ENCODE results near the gene TAMM41.
"Not testable (repeated sequence)": the region's sequence is repeated elsewhere in the genome, so short reads cannot be mapped to it uniquely, and the experiment has no call there.

Gene TAMM41

DNA sequence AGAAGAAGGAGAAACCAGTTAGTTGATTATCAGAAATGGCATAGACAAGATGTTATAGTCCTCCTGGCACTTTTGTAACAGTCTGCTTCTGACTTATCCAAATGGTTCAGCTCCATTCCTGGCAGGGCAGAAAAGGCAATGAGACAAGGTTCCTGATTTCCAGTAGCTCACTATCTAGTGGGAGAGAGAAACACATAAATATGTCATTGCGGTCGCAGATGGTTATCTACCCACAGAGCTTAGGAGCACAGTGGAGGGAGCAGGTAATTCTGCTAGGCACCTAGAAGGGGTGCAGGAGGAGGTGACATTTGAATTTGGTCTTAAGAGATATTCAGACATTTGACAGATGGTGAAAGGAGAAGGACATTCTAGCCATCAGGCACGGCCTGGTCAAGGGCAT, 78.1 kb downstream of the TAMM41 start:
- no peak for DNase-seq (ENCODE audit: low spot score)

DNA sequence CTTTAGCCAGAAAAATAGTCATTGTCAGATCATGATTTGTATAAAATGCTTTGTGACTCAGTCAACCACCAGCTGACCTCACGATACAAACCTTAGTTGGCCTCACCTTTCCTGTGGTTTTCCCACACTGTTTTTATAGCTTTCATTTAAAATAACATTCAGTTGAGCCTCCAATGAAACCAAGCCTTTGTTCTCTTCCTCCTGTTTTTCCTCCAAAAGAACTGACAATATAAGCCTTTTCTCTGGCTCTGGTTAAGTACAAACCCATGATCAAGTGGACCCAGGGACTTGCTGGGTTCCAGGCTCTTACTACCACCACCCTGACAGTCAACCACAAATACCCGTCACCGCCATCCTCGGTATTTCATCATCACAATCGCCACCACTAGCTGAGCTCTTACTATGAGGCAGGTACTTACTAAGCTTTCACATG, 81.7 kb downstream of the TAMM41 start:
- no peak for DNase-seq (ENCODE audit: low spot score)

DNA sequence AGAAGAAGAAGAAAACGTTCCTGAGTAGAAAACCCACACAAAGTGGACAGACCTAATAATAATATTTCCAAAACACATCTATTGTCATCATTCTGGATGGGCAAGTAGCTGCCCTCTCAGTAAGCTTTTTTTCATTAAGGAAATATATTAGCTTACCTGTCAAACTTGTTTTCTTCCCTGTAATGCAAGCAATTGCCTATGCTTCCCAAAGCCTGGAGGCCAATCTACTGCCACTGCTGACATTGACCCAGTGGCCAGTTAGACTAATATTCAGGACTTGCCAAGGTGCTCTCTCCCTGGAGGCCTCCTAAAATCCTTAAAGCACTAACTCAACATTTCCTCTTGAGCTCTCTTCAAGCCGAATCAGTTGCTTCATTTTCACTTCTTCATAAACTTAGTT, 86.7 kb downstream of the TAMM41 start:
- DNase-seq (ENCODE audit: low spot score), result no peak

DNA sequence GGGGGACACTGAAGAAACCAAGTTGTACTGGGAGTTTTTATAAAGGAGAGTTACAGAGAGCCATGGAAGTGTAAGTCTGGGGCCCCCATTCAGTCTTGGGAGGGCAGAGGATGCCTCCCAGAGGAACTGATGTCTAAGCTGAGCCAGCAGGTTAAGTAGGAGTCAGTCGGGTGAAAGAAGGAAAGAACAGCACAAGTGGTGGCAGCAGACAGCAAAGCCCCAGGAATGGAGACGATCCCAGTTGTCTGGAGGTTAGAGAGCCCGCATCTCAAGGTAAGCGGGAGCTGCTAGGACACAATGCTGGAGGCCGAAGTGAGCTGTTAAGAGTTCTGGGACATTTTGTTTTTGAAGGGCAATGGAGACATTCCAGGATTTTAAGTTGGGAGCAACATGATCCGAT, 88.8 kb downstream of the TAMM41 start:
- no peak for DNase-seq (ENCODE audit: low spot score)

DNA sequence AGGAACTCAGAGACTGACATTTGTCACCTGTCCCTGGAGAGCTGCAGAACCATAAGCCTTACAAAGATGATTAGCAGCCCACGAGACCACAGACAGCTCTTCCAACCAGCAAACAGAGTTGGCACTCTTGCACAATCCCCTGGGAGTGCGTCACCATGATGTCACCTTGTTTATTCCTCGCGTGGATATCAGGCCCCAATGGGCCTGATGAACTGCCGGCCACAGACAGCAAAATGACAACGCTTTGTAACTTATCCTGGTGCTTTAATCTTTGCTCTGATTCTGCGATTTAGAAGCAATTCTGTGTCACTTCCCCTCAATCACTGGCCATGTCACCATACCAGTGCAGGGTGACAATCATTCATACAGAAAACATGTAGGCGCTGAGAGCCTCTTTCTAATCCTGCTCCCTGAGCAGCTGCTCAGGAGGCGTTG, 89.2 kb downstream of the TAMM41 start:
- no peak for DNase-seq (ENCODE audit: low spot score)

DNA sequence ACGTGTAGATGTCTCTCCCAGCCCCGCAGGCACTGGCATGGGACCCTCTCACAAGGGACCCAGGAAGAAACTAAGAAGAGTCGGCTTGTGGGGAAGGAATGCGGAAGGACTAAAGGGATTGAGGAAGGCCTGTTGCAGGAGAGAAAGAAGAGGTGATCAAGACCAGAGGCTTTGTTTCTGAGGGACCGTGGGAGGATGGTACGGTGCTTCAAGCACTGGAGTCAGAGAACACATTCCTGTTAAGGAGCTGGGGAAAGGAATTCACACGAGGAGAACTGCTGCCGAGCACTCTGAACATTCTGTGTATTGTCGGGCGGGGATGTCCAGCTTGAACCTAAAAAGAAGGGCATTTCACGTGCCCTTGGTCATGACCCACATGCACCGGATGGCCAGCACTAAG, 91.4 kb downstream of the TAMM41 start:
- DNase-seq (ENCODE audit: low spot score), result no peak

DNA sequence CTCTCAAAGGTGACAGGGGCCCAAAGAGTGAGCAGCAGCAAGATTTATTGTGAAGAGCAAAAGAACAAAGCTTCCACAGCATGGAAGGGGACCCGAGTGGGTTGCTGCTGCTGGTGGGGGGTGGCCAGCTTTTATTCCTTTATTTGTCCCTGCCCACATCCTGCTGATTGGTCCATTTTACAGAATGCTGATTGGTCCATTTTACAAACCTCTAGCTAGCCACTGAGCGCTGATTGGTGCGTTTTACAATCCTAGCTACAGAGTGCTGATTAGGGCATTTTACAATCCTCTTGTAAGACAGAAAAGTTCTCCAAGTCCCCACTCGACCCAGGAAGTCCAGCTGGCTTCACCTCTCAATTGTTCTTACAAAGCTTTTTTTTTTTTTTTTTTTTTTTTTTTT, 94.4 kb downstream of the TAMM41 start:
- DNase-seq (ENCODE audit: low spot score), result not testable (repeated sequence)

DNA sequence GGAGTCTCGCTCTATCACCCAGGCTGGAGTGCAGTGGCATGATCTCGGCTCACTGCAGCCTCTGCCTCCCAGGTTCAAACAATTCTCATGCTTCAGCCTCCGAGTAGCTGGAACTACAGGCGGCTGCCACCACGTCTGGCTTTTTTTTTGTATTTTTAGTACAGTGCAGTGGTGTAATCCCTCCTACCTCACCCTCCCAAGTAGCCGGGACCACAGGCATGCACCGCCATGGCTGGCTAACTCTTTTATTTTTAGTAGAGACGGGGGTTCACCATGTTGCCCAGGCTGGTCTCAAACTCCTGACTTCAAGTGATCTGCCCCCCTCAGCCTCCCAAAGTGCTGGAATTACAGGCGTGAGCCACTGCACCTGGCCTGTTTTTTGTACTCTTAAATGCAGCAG, 98.4 kb downstream of the TAMM41 start:
- not testable (repeated sequence) for DNase-seq (ENCODE audit: low spot score)

All from HuH-7 (cell line).